ENCODE data around the gene SZT2. TPM values are rescaled to one million over a fixed set of nuclear protein-coding genes. Genes with fewer than 3 reads are reported as not detected.

SZT2 gene
- total and polyA plus RNA-seq, 2 of the 13 experiments (the other 11 are each of a cell fraction or from before 2014, with no cell fraction given), result 8.0 to 8.8 TPM

- no peak for TF ChIP-seq FOXP4 (CRISPR knock-in tag; IDR thresholded peaks at IDR 0.05)
- TF ChIP-seq ZNF33B (CRISPR knock-in tag; IDR thresholded peaks at IDR 0.05), result no peak
- no peak for TF ChIP-seq GLMP (CRISPR knock-in tag; IDR thresholded peaks at IDR 0.05; ENCODE audit: borderline replicate concordance)
- TF ChIP-seq NR1H2 (CRISPR knock-in tag; IDR thresholded peaks at IDR 0.05; ENCODE audit: borderline replicate concordance, low read depth), result no peak
- TF ChIP-seq ZMAT5 (CRISPR knock-in tag; IDR thresholded peaks at IDR 0.05; ENCODE audit: borderline replicate concordance, low read depth), result no peak
- no peak for TF ChIP-seq ZNF296 (CRISPR knock-in tag; conservative IDR thresholded peaks at IDR 0.05)
- peak; percentile 87 for TF ChIP-seq ZNF574 (CRISPR knock-in tag; IDR thresholded peaks at IDR 0.05)
- no peak for TF ChIP-seq CHCHD3 (CRISPR knock-in tag; IDR thresholded peaks at IDR 0.05)
- no peak for TF ChIP-seq THYN1 (CRISPR knock-in tag; IDR thresholded peaks at IDR 0.05; ENCODE audit: borderline replicate concordance, low read depth)
- TF ChIP-seq ZBTB7B (CRISPR knock-in tag; IDR thresholded peaks at IDR 0.05), result peak; percentile 48
- TF ChIP-seq ATAD3A (CRISPR knock-in tag; IDR thresholded peaks at IDR 0.05), result no peak
- TF ChIP-seq JDP2 (CRISPR knock-in tag; IDR thresholded peaks at IDR 0.05; ENCODE audit: borderline replicate concordance), result no peak
- TF ChIP-seq ZNF83 (CRISPR knock-in tag; IDR thresholded peaks at IDR 0.05; ENCODE audit: borderline replicate concordance), result no peak
- no peak; the same call in 1 of the 2 replicates for TF ChIP-seq FOXK1 (CRISPR knock-in tag; IDR thresholded peaks at IDR 0.05; ENCODE audit: borderline replicate concordance, low read depth)
- no peak for TF ChIP-seq NFIB (CRISPR knock-in tag; IDR thresholded peaks at IDR 0.05; ENCODE audit: borderline replicate concordance)
- TF ChIP-seq KLF15 (CRISPR knock-in tag; IDR thresholded peaks at IDR 0.05; ENCODE audit: borderline replicate concordance), result no peak
- peak; percentile 20; the same call in 1 of the 2 replicates for TF ChIP-seq ZNF567 (CRISPR knock-in tag; IDR thresholded peaks at IDR 0.05; ENCODE audit: borderline replicate concordance)
- TF ChIP-seq GRHL1 (CRISPR knock-in tag; conservative IDR thresholded peaks at IDR 0.05), result no peak
- peak; percentile 74 for TF ChIP-seq ZNF121 (CRISPR knock-in tag; IDR thresholded peaks at IDR 0.05)
- no peak; the same call in 1 of the 2 replicates for TF ChIP-seq ZNF317 (CRISPR knock-in tag; IDR thresholded peaks at IDR 0.05)
Observed at GRCh38 chr1:43389326-43390313, at the start of gene SZT2, which contains the start of gene MED8 (continued).
